C4-2B (cell line): ENCODE measurements around the gene ADARB2.

Experiments
- ZFX ChIP-seq: fragments of 450-650 bp; IDR thresholded peaks from 2 replicates; pipeline ENCODE4 v1.6.1; 2017
- TF ChIP-seq, protein P1 (sequence below): fragments of 450-650 bp; conservative IDR thresholded peaks from 2 replicates; pipeline ENCODE4 v1.5.1; 2017; ENCODE audit warnings: mild to moderate bottlenecking

- TF ChIP-seq, protein P1, sequence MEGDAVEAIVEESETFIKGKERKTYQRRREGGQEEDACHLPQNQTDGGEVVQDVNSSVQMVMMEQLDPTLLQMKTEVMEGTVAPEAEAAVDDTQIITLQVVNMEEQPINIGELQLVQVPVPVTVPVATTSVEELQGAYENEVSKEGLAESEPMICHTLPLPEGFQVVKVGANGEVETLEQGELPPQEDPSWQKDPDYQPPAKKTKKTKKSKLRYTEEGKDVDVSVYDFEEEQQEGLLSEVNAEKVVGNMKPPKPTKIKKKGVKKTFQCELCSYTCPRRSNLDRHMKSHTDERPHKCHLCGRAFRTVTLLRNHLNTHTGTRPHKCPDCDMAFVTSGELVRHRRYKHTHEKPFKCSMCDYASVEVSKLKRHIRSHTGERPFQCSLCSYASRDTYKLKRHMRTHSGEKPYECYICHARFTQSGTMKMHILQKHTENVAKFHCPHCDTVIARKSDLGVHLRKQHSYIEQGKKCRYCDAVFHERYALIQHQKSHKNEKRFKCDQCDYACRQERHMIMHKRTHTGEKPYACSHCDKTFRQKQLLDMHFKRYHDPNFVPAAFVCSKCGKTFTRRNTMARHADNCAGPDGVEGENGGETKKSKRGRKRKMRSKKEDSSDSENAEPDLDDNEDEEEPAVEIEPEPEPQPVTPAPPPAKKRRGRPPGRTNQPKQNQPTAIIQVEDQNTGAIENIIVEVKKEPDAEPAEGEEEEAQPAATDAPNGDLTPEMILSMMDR, result no peak
- no peak for TF ChIP-seq ZFX
Measured at GRCh38 chr10:1242975-1243374, 494.4 kb downstream of the ADARB2 start.
